Umbilical cord (tissue), 2 donors: ENCODE data around the gene EFNA2. TPM values are rescaled to one million over a fixed set of nuclear protein-coding genes. Genes with fewer than 3 reads are reported as not detected.
"Not testable (repeated sequence)": the region's sequence is repeated elsewhere in the genome, so short reads cannot be mapped to it uniquely, and the experiment has no call there.

Experiments used
- DNase-seq: peaks from one replicate; pipeline ENCODE4 v3.0.0-alpha.2; 2015; ENCODE audit warnings: low spot score
- total RNA-seq: library from RNA; depleted of rRNA; stranded (reverse); fragments of >200 nt; gene quantifications from one replicate; pipeline ENCODE4 v1.2.3, GENCODE V29; 2014; ENCODE audit warnings: low replicate concordance; ENCODE audit not compliant: insufficient read depth

Gene EFNA2
- total RNA-seq: not detected

- DNase-seq: no peak
These were observed at the start of gene EFNA2 for GRCh38 chr19:1285737-1286360. EFNA2 (plus strand) TSS chr19:1285873; CDS start chr19:1286169, 296 bp downstream.

GRCh38 chr19:1236576-1236975, 49.1 kb upstream of the EFNA2 start:
- no peak for DNase-seq

- no peak for DNase-seq
These were observed 48.5 kb upstream of the EFNA2 start for GRCh38 chr19:1237027-1237659.

GRCh38 chr19:1237754-1238368, 47.8 kb upstream of the EFNA2 start, which contains the start of gene CBARP:
CBARP (minus strand) TSS chr19:1238005; CDS start chr19:1236100, 1,905 bp downstream.
- DNase-seq: no peak

GRCh38 chr19:1238369-1239303, 47.0 kb upstream of the EFNA2 start:
- DNase-seq: no peak

GRCh38 chr19:1239420-1239795, 46.3 kb upstream of the EFNA2 start:
- no peak for DNase-seq

GRCh38 chr19:1239796-1240737, 45.6 kb upstream of the EFNA2 start:
- peak; percentile 90 for DNase-seq

GRCh38 chr19:1240925-1241324, 44.7 kb upstream of the EFNA2 start:
- no peak for DNase-seq

GRCh38 chr19:1241417-1242095, 44.1 kb upstream of the EFNA2 start, which contains the start of gene ATP5F1D:
ATP5F1D (plus strand) TSS chr19:1241751; CDS start chr19:1241851, 100 bp downstream.
- DNase-seq: peak; percentile 96

- DNase-seq: peak; percentile 87
These were observed 41.6 kb upstream of the EFNA2 start for GRCh38 chr19:1243768-1244692.

- no peak for DNase-seq
These were observed 40.8 kb upstream of the EFNA2 start for GRCh38 chr19:1244693-1245451.

- no peak for DNase-seq
These were observed 40.0 kb upstream of the EFNA2 start for GRCh38 chr19:1245494-1246264.

GRCh38 chr19:1246265-1247087, 39.2 kb upstream of the EFNA2 start:
- not testable (repeated sequence) for DNase-seq

GRCh38 chr19:1247748-1248138, 37.9 kb upstream of the EFNA2 start:
- DNase-seq: no peak

- peak; percentile 87 for DNase-seq
These were observed 37.4 kb upstream of the EFNA2 start, which contains the start of gene MIDN for GRCh38 chr19:1248139-1248785. MIDN (plus strand) TSS chr19:1248583; CDS start chr19:1250297, 1,714 bp downstream.
